Renal cortical epithelial cell (primary cell): Measurements from ENCODE around the gene ABO. TPM values are rescaled to one million over a fixed set of nuclear protein-coding genes. Genes with fewer than 3 reads are reported as not detected.
A peak's percentile ranks its signal among the peaks of the same experiment; 100 is the strongest.
"Not testable (repeated sequence)": the region's sequence is repeated elsewhere in the genome, so short reads cannot be mapped to it uniquely, and the experiment has no call there.

Experiments
- DNase-seq: peaks from one replicate; pipeline ENCODE4 v3.0.0-alpha.2; 2011; ENCODE audit warnings: low read depth
- total RNA-seq: library from RNA; depleted of rRNA; stranded (reverse); fragments of >200 nt; gene quantifications from 2 replicates; pipeline ENCODE4 v1.2.3, GENCODE V29; 2014

Gene ABO
- total RNA-seq, 1 donor from 2014 or later, result 4.5 TPM

GRCh38 chr9:133246562-133246961 lies 28.4 kb downstream of the ABO start:
- no peak for DNase-seq

GRCh38 chr9:133242991-133243390 lies 32.0 kb downstream of the ABO start:
- no peak for DNase-seq

- no peak for DNase-seq
These were observed 32.8 kb downstream of the ABO start for GRCh38 chr9:133242241-133242640.

DNA sequence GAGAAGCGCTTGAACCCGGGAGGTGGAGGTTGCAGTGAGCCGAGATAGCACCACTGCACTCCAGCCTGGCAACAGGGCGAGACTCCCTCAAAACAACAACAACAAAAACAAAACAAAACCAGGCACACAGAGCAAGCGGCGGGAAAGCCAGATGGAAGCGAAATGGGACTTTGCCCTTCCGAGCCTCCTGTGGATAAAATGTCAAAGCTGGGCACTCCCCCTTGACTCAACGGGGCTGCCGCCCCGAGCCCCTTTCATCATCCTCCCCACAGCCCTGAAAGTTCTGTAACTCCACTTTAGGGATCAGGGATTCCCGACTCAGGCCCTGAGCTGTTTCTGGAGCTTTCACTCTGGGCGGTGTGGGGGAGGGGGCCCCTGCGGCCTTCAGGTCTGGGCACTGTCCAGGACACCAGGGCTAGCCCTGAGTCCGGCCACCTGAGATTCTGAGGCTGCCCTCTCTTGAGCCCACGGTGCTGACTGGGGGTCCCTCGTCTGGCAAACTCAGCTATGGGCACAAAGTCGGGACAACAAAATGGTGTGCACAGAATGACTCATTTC lies 35.4 kb downstream of the ABO start:
- DNase-seq, result no peak

DNA sequence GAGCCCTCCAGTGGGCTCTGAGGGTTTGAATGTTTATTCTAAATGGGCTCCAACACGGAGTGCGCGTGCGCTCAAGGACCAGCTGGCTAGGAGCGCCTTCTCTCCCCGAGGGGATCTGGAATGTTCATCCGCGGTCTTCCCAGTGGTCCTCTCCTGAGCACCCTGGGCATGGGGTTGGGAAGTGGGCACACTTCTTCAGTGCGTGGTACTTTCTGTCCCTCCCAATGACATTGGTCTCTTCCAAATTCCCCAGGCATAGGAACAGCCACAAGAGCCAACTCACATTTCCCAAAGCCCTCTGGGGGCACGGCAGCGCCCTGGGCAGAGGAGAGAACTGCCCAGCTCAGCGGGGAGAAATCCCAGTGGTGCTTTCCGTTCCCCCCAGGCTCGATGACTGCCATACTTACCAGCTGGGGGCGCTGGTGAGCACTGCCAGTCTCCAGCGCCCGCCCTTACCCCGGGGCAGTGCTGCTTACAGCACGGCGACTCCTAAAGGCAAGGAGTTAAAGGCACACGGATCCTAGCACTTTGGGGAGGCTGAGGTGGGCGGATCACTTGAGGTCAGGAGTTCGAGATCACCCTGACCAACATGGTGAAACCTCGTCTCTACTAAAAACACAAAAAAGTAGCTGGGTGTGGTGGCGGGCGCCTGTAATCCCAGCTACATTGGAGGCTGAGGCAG lies 36.0 kb downstream of the ABO start:
- peak; percentile 42 for DNase-seq

DNA sequence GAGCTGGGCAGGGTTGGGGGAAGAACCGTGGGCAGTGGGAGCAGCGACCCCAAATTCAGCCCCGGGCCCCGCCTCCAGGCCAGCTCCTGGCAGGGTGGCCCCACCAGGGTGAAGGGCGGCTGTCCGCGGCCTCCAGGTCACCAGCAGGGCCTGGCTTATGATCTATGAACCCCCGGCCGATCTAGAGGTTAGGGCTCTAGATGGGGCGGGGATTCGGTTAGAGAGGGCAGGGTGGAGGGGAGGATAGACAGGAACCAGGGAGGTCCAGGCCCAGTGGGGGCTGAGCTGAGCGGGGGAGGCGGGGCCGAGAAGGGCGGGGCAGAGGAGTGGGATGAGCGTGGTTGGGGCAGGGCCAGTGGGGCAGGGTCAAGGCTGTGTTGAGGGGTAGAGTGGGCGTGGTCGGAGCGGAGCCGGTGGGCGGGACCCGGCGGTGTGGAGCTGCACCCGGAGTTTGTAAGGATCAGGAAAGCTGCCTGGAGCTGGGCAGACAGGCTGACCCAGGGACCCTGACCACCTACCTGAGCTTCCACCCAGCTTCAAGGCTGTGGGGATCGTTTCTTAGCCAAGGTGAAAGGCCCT lies 36.6 kb downstream of the ABO start:
- no peak for DNase-seq

DNA sequence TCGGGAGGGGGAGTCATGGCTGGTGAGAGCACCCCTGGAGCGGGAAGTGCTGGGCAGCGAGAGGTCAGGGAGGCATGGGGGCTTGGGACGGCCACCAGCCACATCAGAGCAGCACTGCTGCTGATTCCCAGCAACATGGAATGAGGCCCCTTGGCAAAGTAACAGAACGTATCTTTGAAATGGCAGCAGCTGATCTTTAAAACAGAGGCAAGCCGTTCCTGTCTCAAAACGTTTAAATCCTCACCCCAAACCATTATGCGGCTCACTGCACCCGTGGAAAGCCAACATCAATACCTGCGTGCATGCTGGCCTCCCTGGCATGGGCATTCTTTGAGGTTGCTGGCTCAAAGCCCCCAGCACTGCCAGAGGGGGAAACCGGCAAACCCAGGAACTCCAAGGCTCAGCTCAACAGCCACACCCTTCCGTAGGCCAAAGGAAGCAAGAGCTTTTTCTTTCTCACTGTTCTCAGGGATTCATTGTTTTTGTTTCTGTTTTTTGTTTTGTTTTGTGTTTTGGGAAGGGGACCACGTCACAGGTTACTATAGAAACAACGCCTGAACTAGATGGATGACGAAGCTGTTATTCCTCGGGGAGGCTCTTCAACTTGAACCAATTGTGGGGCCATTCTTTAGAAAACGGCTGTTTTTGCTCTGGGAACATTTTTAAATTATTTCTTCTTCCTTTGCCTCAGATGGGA lies 37.8 kb downstream of the ABO start:
- DNase-seq, result no peak

DNA sequence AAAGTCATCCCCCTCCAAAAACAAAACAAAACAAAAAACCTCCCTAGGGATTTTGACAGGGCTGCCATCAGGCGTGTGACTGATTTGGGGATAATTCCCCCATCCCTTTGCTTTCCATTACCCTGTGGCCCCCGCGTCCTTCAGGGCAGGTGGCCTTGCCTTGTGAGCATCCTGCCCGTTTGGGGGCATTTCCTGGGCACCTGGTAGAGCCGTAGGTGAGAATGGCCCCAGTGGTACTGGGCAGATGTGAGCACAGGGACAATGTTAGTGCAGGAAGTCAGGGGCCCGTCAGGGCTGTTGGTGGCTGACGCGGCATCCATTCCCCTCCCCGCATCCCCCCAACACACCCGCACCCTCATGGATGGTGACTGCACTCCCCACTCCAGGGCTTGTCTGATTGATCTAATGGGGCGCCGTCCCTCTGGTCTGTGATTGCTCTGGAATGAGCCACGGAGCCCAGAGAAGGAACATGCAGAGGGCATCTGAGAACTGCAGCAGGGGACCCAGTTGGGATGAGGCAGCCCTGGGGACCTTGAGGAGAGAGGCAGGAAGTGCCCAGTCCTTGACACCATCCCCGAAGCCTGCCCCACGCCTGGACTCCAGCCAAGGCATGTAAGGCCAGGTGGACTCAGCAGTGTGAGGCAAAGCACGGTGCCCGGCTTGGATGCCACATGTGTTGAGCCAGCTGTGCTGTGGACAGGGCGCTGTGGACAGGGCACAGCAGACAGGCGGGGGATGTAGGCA lies 38.5 kb downstream of the ABO start:
- DNase-seq, result not testable (repeated sequence)

- no peak for DNase-seq
These were observed 39.3 kb downstream of the ABO start for GRCh38 chr9:133235549-133236222.

DNA sequence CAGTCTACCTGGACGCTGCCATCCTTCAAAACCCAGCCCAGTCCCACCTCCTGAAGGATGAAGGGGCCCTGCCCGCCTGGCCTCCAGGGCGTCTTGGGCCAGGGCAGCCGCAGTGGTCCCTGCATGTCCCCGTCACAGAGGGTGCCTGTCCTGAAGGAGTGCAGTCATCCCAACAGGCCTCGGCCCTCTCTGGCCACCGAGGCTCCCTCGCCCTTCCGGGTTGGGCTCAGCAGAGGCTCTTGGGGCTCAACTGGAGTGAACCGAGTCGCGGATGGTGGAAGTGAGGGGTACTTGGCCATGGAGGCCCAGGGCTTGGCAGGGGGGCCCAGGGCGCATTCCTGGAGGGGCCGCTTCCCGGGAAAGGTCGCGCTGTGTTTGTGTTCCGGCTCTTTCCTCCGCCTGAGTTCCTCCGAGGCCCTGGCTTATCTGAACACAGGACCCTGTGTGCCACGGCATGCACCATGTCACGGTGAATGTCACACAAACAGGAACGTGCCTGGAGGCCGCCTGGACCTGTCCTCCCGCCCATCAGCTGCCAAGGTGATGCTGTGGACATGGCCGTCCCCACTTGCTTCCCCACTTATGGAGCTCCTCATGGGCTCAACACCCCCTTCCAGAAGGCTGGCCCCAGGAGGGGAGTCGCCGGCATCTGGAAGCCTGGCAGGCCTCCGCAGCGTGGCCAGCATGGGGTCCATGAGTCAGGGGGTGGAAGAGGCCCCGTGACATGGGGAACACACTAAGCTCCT lies 40.3 kb downstream of the ABO start:
- no peak for DNase-seq

- no peak for DNase-seq
These were observed 41.1 kb downstream of the ABO start for GRCh38 chr9:133233681-133234432.

DNA sequence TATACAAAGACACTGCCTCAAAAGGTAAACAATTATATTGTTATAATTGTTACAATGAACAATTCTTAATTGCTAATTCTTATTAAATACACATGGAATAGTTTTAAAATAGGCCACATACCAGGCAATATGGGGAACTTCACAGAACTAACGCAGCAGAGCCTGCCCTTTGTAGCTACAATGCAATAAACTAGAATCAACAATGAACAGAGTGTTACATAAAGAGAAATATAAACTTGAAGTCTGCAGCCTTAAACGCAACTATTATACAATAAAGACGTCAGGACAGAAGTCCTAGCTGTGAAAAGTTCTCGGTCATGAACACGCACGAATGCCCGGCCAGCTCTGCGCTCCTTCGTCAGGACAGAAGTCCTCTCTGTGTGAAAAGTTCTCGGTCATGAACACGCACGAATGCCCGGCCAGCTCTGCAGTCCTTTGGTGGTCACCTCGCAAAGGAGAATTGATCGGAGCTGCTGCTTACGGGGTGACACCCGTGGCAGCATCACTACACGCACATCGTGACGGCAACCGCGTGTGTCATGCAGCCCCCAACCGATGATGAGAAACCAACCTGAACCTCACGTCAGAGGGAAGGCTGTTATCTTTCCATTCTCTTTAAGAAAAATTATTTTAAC lies 43.0 kb downstream of the ABO start:
- not testable (repeated sequence) for DNase-seq

GRCh38 chr9:133230514-133230913 lies 44.5 kb downstream of the ABO start:
- DNase-seq, result not testable (repeated sequence)

- no peak for DNase-seq
These were observed 44.9 kb downstream of the ABO start for GRCh38 chr9:133230093-133230492.

DNA sequence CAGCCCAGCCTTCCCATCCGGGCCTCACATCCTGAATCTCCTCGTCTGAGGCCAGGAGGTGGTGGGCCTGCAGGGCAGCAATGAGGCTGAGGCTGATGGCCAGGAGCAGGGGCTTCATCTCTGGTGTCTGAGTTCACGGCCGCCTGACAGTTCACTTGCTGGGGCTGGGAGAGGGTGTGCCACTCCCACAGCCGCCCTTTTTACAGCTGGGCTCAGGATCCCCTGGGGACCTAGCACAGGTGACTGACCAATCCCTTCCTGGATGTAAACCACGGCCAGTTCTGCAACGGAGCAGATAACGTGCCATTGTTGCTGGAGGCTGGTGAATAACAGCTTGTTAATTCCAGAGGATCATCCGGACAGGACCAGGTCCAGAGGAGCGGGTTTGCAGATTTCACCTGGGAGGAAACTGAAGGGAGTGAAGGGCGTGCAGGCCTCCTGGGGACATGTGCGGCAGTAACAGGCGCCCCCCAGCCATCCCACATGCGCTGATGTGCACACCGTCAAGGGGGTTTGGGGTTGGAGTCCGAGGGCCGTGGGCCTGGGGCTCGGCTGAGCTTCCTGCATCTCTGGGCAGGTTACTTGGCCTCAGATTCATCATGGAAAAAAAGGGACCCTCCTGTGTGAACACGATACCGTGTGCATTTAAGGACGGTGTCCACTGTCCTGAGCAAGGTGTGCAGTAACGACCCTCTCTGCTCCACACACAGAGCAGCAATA lies 46.4 kb downstream of the ABO start:
- DNase-seq, result not testable (repeated sequence)

DNA sequence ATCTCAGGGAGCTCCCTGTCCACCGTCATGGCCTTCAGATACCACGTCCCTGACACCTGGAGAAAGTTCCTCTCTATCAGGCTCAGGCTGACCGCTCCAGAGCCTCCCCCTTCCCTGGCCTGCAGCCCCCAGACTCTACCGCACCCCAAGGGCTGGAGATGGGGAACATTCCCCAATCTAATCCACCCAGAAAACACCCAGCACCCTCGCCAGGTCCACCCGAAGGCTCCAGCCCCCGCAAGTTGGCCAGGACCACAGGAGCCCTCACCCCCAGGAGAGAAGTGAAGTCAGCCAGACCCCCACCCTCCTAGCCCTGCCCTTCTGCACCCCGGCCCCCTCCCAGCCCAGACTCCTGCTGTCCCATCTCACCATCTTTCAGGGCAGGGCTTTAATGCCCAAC lies 47.0 kb downstream of the ABO start:
- DNase-seq, result not testable (repeated sequence)

DNA sequence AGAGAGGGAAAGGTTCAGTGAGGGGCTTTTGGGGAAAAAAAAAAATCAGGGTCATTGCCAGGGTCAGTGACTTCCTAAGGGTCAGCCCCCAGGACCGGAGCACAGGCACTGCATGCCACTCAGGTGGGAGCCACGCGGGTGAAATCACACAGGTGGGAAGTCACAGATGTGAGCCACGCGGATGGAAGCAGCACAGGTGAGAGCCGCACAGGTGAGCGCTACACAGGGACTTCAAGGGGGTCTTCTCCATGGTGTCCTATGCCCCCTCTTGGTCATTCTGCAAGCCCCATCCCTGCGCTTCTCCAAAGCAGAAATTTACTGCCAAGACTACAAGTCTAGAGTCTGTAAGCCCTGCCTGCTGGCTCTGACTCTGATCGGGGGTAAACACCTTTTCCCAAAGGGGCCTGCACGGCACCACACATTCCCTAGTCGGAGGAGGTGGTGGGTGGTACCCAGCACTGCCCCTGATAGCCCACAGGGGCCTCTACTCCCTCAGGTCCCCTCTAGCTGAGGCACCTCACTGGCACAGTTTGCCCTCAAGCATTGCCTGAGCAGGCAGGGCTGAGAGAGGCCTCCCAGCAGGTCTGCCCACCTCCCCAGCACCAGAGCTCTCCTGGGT lies 47.6 kb downstream of the ABO start:
- DNase-seq, result no peak
